ENCODE measurements around the gene SLC35E2B. TPM values are rescaled to one million over a fixed set of nuclear protein-coding genes. Genes with fewer than 3 reads are reported as not detected.

Gene SLC35E2B
- total RNA-seq, 1 experiment from 2014 or later = 36.1 TPM

DNA sequence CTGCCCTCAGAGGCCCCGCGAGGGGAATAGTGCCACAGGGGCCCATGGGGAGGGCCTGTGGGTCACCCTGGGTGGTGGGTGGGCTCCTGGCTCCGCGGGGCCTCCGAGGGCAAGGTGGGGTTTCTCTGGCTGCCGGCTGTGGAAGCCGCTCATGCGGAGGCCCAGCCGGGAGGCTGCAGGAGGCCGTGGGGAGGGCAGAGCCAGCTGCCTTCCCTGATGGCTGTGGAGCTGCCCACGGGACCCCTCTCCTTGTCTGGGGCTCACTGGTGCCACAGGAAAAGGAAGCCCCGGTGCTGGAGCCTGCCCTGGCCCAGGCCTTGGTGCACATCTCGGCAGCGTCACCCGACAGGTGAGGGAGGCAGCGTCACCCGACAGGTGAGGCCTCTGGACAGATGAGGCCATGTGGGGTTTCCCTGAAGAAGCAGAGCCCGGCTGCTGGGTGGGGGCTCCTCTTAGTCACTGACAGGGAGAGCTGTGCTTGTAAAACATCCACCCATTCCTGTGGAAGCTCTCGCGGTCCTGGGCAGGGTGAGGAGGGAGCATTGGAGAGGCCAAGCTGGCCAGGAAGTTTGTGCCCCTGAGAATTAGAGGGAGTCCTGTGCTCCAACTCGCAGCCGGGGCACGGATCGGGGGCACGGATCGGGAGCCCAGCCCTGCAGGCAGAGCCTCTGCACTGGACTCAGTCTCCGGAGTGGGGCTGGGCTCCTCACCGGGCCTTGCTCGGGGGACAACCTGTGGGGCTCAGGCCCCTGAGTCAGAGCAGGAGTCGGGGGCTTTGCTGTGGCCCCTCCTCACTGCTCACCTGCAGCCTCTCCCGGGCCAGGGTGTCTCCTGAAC lies 71.2 kb downstream of the SLC35E2B start:
- Histone ChIP-seq H3K4me1 (peaks cover 8% of the 10 kb centered on the region; the same call in 1 of the 2 replicates), H3K9me3 (replicated peaks) (no peaks in the 10 kb centered on the region), H3K27me3 (no peaks in the 10 kb centered on the region), H3K4me3 (no peak overlapping the region), H3K36me3 (no peaks in the 10 kb centered on the region), H3K27ac (no peak overlapping the region)
- DNase-seq = no peak

DNA sequence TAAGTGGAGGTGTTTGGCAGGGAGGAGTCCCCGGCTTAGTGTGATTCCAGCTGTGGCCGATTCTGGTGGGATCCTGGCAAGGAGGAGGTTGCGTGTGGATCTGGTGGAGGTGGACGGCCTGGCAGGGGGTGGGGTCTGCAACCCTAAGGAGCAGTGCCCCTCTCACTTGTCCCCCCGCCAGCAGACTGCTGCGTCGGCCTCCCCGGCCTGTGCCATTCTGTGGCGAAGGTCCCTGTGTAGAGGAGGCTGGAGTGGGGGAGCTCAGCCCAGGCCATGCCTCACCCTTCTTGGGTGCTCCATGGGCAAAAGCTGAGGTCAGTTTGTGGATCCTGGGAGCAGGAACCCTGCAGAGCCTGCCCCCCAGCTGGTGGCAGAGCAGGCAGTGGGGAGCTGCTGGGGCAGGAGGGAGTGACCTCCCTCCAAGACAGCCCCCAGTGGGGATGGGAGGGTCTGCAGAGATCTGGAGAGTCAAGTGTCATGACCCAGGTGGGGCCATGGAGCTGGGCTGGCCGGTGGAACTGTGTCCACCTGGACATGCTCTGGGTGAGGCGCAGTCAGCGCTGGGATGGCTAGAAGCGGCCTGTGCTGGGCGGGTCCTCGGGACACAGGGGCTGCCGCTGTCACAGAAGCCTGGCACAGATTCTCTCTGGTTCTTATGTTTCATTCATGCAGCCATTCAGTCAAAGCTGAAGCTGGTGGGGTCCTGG lies 72.0 kb downstream of the SLC35E2B start:
- Histone ChIP-seq H3K27me3 (no peaks in the 10 kb centered on the region), H3K9me3 (replicated peaks) (no peaks in the 10 kb centered on the region), H3K27ac (no peak overlapping the region), H3K36me3 (no peaks in the 10 kb centered on the region), H3K4me3 (no peak overlapping the region), H3K4me1 (peaks cover 8% of the 10 kb centered on the region; the same call in 1 of the 2 replicates)
- DNase-seq = no peak

GRCh38 chr1:1619917-1620361 lies 72.7 kb downstream of the SLC35E2B start:
- Histone ChIP-seq H3K4me3 (no peak overlapping the region), H3K36me3 (no peaks in the 10 kb centered on the region), H3K4me1 (peaks cover 8% of the 10 kb centered on the region; the same call in 1 of the 2 replicates), H3K9me3 (replicated peaks) (no peaks in the 10 kb centered on the region), H3K27me3 (no peaks in the 10 kb centered on the region), H3K27ac (no peak overlapping the region)
- peak in 1 of 2 experiments; percentile 42 for DNase-seq

GRCh38 chr1:1618396-1619068 lies 74.1 kb downstream of the SLC35E2B start:
- no peaks in the 10 kb centered on the region for H3K36me3 ChIP-seq
- DNase-seq = no peak
- H3K27me3 ChIP-seq = no peaks in the 10 kb centered on the region
- no peak overlapping the region for H3K27ac ChIP-seq
- H3K9me3 ChIP-seq (replicated peaks) = no peaks in the 10 kb centered on the region
- peaks cover 12% of the 10 kb centered on the region for H3K4me1 ChIP-seq
- H3K4me3 ChIP-seq = no peak overlapping the region

DNA sequence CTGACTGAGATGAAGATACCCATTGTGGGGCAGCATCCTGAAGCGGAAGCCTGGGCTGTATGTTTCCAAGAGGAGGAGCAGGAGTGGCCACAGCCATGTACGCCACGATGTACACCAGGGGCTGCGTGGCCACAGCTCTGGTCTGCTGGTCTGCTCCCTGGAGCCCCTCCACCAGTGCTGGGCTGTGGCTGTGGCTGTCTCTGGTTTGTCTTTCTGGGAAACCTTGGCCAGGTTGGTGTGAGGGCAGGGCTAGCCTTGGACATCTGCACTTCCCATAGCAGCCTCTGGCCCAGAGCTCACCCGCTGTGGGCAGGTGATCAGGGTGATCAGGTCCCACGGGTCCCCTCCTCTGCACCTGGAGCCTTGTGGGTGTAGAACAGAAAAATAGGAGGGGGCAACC lies 74.7 kb downstream of the SLC35E2B start:
- Histone ChIP-seq H3K9me3 (replicated peaks) (no peaks in the 10 kb centered on the region), H3K27ac (no peak overlapping the region), H3K27me3 (no peaks in the 10 kb centered on the region), H3K4me1 (peaks cover 12% of the 10 kb centered on the region), H3K36me3 (no peaks in the 10 kb centered on the region), H3K4me3 (no peak overlapping the region)
- no peak for DNase-seq

GRCh38 chr1:1617516-1617915 lies 75.1 kb downstream of the SLC35E2B start:
- H3K4me3 ChIP-seq = no peak overlapping the region
- no peak for DNase-seq
- H3K36me3 ChIP-seq = no peaks in the 10 kb centered on the region
- H3K4me1 ChIP-seq = peaks cover 12% of the 10 kb centered on the region
- H3K9me3 ChIP-seq (replicated peaks) = no peaks in the 10 kb centered on the region
- no peaks in the 10 kb centered on the region for H3K27me3 ChIP-seq
- no peak overlapping the region for H3K27ac ChIP-seq

DNA sequence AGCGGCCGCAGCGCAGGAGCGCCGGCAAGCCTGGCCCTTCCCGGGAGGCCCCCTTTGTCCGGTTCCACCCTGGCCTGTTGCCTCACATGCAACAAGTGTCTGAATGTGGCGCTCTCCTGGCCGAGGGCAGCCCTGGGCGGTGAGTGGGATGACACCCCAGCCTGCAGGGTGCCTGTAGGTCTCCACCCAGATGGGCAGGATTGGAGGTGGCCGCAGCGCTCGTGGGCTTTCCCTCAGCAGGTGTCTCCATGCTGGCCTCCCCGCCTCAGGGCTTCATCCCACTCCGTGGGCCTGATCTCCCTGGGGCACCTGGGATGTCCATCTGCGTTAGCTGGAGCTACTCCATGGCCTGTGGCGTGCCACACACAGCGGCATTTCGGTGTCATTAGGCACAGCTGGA lies 75.8 kb downstream of the SLC35E2B start:
- no peak overlapping the region for H3K27ac ChIP-seq
- H3K4me1 ChIP-seq = peaks cover 9% of the 10 kb centered on the region
- no peaks in the 10 kb centered on the region for H3K27me3 ChIP-seq
- H3K4me3 ChIP-seq = peak overlapping the region; percentile 98
- H3K36me3 ChIP-seq = no peaks in the 10 kb centered on the region
- DNase-seq = no peak
- no peaks in the 10 kb centered on the region for H3K9me3 ChIP-seq (replicated peaks)

- H3K27me3 ChIP-seq = no peaks in the 10 kb centered on the region
- peak overlapping the region; percentile 98 for H3K4me3 ChIP-seq
- peak in 1 of 2 experiments; percentile 36 for DNase-seq
- no peaks in the 10 kb centered on the region for H3K36me3 ChIP-seq
- no peaks in the 10 kb centered on the region for H3K9me3 ChIP-seq (replicated peaks)
- peaks cover 8% of the 10 kb centered on the region for H3K4me1 ChIP-seq
- no peak overlapping the region for H3K27ac ChIP-seq
These were observed 76.4 kb downstream of the SLC35E2B start for GRCh38 chr1:1616045-1616790.

- peak within 1 kb of the TSS; percentile 98 for H3K4me3 ChIP-seq
- H3K27ac ChIP-seq = peak within 1 kb of the TSS; percentile 99
- no peaks in the 10 kb centered on the region for H3K9me3 ChIP-seq (replicated peaks)
- peaks cover 9% of the 10 kb centered on the region for H3K4me1 ChIP-seq
- H3K36me3 ChIP-seq = no peaks in the 10 kb centered on the region
- peak; percentile 98 to 99 for DNase-seq
- no peaks in the 10 kb centered on the region for H3K27me3 ChIP-seq
These were observed 77.1 kb downstream of the SLC35E2B start, which contains the start of gene MIB2 for GRCh38 chr1:1615256-1616044. MIB2 (plus strand) TSS chr1:1615500; CDS start chr1:1623453, 7,953 bp downstream.

GRCh38 chr1:1614954-1615255 lies 77.7 kb downstream of the SLC35E2B start:
- H3K9me3 ChIP-seq (replicated peaks) = no peaks in the 10 kb centered on the region
- peak overlapping the region; percentile 99; the same call in 1 of the 2 replicates for H3K27ac ChIP-seq
- DNase-seq = no peak
- H3K27me3 ChIP-seq = no peaks in the 10 kb centered on the region
- H3K4me3 ChIP-seq = peak overlapping the region; percentile 98
- peaks cover 15% of the 10 kb centered on the region for H3K4me1 ChIP-seq
- no peaks in the 10 kb centered on the region for H3K36me3 ChIP-seq

GRCh38 chr1:1614204-1614953 lies 78.2 kb downstream of the SLC35E2B start:
- no peaks in the 10 kb centered on the region for H3K27me3 ChIP-seq
- no peaks in the 10 kb centered on the region for H3K36me3 ChIP-seq
- DNase-seq = peak in 1 of 2 experiments; percentile 47
- H3K4me1 ChIP-seq = peaks cover 18% of the 10 kb centered on the region
- peak overlapping the region; percentile 98 for H3K4me3 ChIP-seq
- H3K9me3 ChIP-seq (replicated peaks) = no peaks in the 10 kb centered on the region
- no peak overlapping the region for H3K27ac ChIP-seq

GRCh38 chr1:1613509-1614082 lies 79.0 kb downstream of the SLC35E2B start:
- Histone ChIP-seq H3K4me3 (no peak overlapping the region; the same call in 1 of the 2 replicates), H3K36me3 (no peaks in the 10 kb centered on the region), H3K9me3 (replicated peaks) (no peaks in the 10 kb centered on the region), H3K27ac (no peak overlapping the region), H3K27me3 (no peaks in the 10 kb centered on the region), H3K4me1 (peaks cover 18% of the 10 kb centered on the region)
- DNase-seq = no peak

DNA sequence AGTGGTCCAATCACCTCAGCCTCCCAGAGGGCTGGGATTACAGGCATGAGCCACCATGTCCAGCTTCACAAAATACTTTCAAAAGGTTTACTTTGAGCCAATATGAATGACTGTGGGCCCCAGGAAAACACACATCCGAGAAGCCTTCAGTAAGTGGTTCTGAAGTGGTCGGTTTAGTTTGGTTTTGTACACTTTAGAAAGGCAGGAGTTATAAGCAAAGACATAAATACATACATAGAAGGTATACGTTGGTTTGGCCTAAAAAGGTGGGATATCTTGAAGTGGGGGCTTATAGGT lies 80.5 kb downstream of the SLC35E2B start:
- Histone ChIP-seq H3K4me1 (peaks cover 18% of the 10 kb centered on the region), H3K27ac (no peak overlapping the region), H3K27me3 (no peaks in the 10 kb centered on the region), H3K4me3 (no peak overlapping the region), H3K9me3 (replicated peaks) (no peaks in the 10 kb centered on the region), H3K36me3 (no peaks in the 10 kb centered on the region)
- no peak for DNase-seq
